PC-3 (cell line): ENCODE measurements around the gene KDELR3. TPM values are rescaled to one million over a fixed set of nuclear protein-coding genes. Genes with fewer than 3 reads are reported as not detected.

Experiments used
- ATAC-seq: fragments of 200-7000 bp; cut with Tn5 transposase; 2 replicates; pipeline ENCODE4 v1.9.1; 2020; ENCODE audit warnings: mild to moderate bottlenecking, moderate library complexity
- BruUV-seq: library from RNA; stranded (reverse); fragments of 400-500 nt; replicated peaks from 2 replicates; lab custom pipeline; 2021; lab: Mats Ljungman, UMichigan
- CTCF ChIA-PET: fragments of 300-600 bp; sonication (Branson Sonifier 250); formaldehyde crosslinking; loops from one replicate; lab custom pipeline; 2022; ENCODE audit warnings: antibody characterized with exemption; lab: Charles Lee
- POLR2A ChIA-PET: fragments of 300-600 bp; sonication (Branson Sonifier 250); formaldehyde crosslinking; loops from one replicate; lab custom pipeline; 2022; ENCODE audit warnings: antibody characterized with exemption; ENCODE audit not compliant: unreplicated experiment; lab: Charles Lee
- DNase-seq: peaks from one replicate; pipeline ENCODE4 v3.0.0-alpha.2; 2015
- H2AFZ ChIP-seq: fragments of 300-600 bp; sonication (generic); 2 replicates; pipeline ENCODE4 v1.6.0; 2016; ENCODE audit warnings: antibody characterized with exemption, low read length
- H3F3A ChIP-seq: fragments of 300-600 bp; sonication (generic); one replicate; pipeline ENCODE4 v1.6.0; 2017; ENCODE audit warnings: antibody characterized with exemption, low read length, control low read depth, mild to moderate bottlenecking; ENCODE audit not compliant: unreplicated experiment
- H3K27ac ChIP-seq: fragments of 300-600 bp; sonication (generic); 2 replicates; pipeline ENCODE4 v1.5.1; 2016; ENCODE audit warnings: mild to moderate bottlenecking, low read length
- H3K27me3 ChIP-seq: fragments of 300-600 bp; sonication (generic); 2 replicates; pipeline ENCODE4 v1.6.1; 2016; ENCODE audit warnings: low read length, mixed read lengths
- H3K36me3 ChIP-seq: fragments of 300-600 bp; sonication (generic); 2 replicates; pipeline ENCODE4 v1.6.1; 2016; ENCODE audit warnings: low read depth, mixed run types, low read length, mixed read lengths
- H3K4me1 ChIP-seq: fragments of 300-600 bp; sonication (generic); 2 replicates; pipeline ENCODE4 v1.5.1; 2016; ENCODE audit warnings: low read length; ENCODE audit not compliant: insufficient read depth
- H3K4me2 ChIP-seq: fragments of 300-600 bp; sonication (generic); 2 replicates; pipeline ENCODE4 v1.6.0; 2016; ENCODE audit warnings: low read length
- H3K4me3 ChIP-seq: fragments of 300-600 bp; sonication (generic); 2 replicates; pipeline ENCODE4 v1.5.1; 2016; ENCODE audit warnings: mild to moderate bottlenecking, low read length, mixed read lengths
- H3K79me2 ChIP-seq: fragments of 300-600 bp; sonication (generic); 2 replicates; pipeline ENCODE4 v1.6.1; 2017; ENCODE audit warnings: low read length, mixed read lengths
- H3K9ac ChIP-seq: fragments of 300-600 bp; sonication (generic); 2 replicates; pipeline ENCODE4 v1.6.0; 2016; ENCODE audit warnings: mild to moderate bottlenecking, low read length
- H3K9me2 ChIP-seq: fragments of 300-600 bp; sonication (generic); replicated peaks from 2 replicates; pipeline ENCODE4 v1.6.1; 2016; ENCODE audit warnings: mixed run types, low read length, mixed read lengths
- H3K9me3 ChIP-seq: fragments of 300-600 bp; sonication (generic); 2 replicates; pipeline ENCODE4 v1.6.1; 2016; ENCODE audit warnings: low read length, mixed read lengths
- H4K20me1 ChIP-seq: fragments of 300-600 bp; sonication (generic); 2 replicates; pipeline ENCODE4 v1.6.1; 2016; ENCODE audit warnings: low read length, mixed read lengths
- CTCF ChIP-seq: fragments of 300-600 bp; sonication (generic); conservative IDR thresholded peaks from 2 replicates; pipeline ENCODE4 v1.5.1; 2017; ENCODE audit warnings: antibody characterized with exemption, low read depth, mild to moderate bottlenecking, low read length
- EZH2 ChIP-seq: fragments of 300-600 bp; sonication (generic); IDR thresholded peaks from one replicate; pipeline ENCODE4 v1.6.1; 2017; ENCODE audit warnings: antibody characterized with exemption, mild to moderate bottlenecking, low read length; ENCODE audit not compliant: unreplicated experiment
- EZH2phosphoT487 ChIP-seq: fragments of 300-600 bp; sonication (generic); IDR thresholded peaks from 2 replicates; pipeline ENCODE4 v1.6.1; 2018; ENCODE audit warnings: mild to moderate bottlenecking, antibody characterized with exemption, low read length, borderline replicate concordance
- intact Hi-C: fragments of 100-400 bp; cut with micrococcal nuclease; formaldehyde crosslinking; loops from 2 replicates; pipeline ENCODE4 v1.9.0; 2023
- total RNA-seq: library from RNA; depleted of rRNA; stranded (reverse); fragments of >200 nt; gene quantifications from 2 replicates; pipeline ENCODE4 v1.2.3, GENCODE V29; 2014

The KDELR3 gene
- total RNA-seq, 1 experiment from 2014 or later = 17.7 TPM

GRCh38 chr22:38437416-38437815 lies 30.5 kb upstream of the KDELR3 start:
- Histone ChIP-seq H2AFZ (no peak overlapping the region), H3K27me3 (no peaks in the 10 kb centered on the region), H3K9me2 (no peaks in the 10 kb centered on the region), H3K4me1 (no peaks in the 10 kb centered on the region), H3K27ac (no peak overlapping the region), H3K9ac (no peak overlapping the region), H3K36me3 (no peaks in the 10 kb centered on the region), H3F3A (no peaks in the 10 kb centered on the region), H3K4me3 (no peak overlapping the region), H4K20me1 (no peaks in the 10 kb centered on the region), H3K79me2 (no peaks in the 10 kb centered on the region), H3K4me2 (no peak overlapping the region), H3K9me3 (no peaks in the 10 kb centered on the region)
- ATAC-seq (no peak), DNase-seq (no peak)
- TF ChIP-seq CTCF = no peak
- no peak for TF ChIP-seq EZH2
- no peak for TF ChIP-seq EZH2phosphoT487
- intact Hi-C loops = no loop called here
- ChIA-PET POLR2A (no interaction called here), CTCF (no interaction called here)
- BruUV-seq = no TSS peak

- no peak for TF ChIP-seq EZH2
- no peak for TF ChIP-seq EZH2phosphoT487
- no peak for TF ChIP-seq CTCF
- ATAC-seq (no peak), DNase-seq (no peak)
- Histone ChIP-seq H3K9ac (no peak overlapping the region), H3K27ac (no peak overlapping the region), H3K4me3 (no peak overlapping the region), H3K79me2 (no peaks in the 10 kb centered on the region), H3K36me3 (no peaks in the 10 kb centered on the region), H4K20me1 (no peaks in the 10 kb centered on the region), H3K9me3 (no peaks in the 10 kb centered on the region), H3K27me3 (no peaks in the 10 kb centered on the region), H3K9me2 (no peaks in the 10 kb centered on the region), H3K4me1 (no peaks in the 10 kb centered on the region), H3K4me2 (no peak overlapping the region), H2AFZ (no peak overlapping the region), H3F3A (no peaks in the 10 kb centered on the region)
- CTCF ChIA-PET = no interaction called here
- BruUV-seq = no TSS peak
- POLR2A ChIA-PET = no interaction called here
- intact Hi-C loops = no loop called here
Measured at GRCh38 chr22:38440747-38441350, 27.0 kb upstream of the KDELR3 start.

GRCh38 chr22:38441620-38442287 lies 26.1 kb upstream of the KDELR3 start:
- Histone ChIP-seq H3F3A (no peaks in the 10 kb centered on the region), H3K27me3 (no peaks in the 10 kb centered on the region), H3K4me3 (no peak overlapping the region), H3K9me2 (no peaks in the 10 kb centered on the region), H3K9me3 (no peaks in the 10 kb centered on the region), H3K27ac (no peak overlapping the region), H3K79me2 (no peaks in the 10 kb centered on the region), H3K4me2 (no peak overlapping the region), H3K4me1 (no peaks in the 10 kb centered on the region), H3K36me3 (no peaks in the 10 kb centered on the region), H3K9ac (no peak overlapping the region), H4K20me1 (no peaks in the 10 kb centered on the region), H2AFZ (no peak overlapping the region)
- DNase-seq (no peak), ATAC-seq (no peak)
- TF ChIP-seq EZH2 (no peak), CTCF (no peak)
- ChIA-PET POLR2A (no interaction called here), CTCF (no interaction called here)
- BruUV-seq = no TSS peak
- intact Hi-C loops = no loop called here
